Gastroesophageal sphincter (tissue), 4 donors: ENCODE data around the gene C1D. TPM values are rescaled to one million over a fixed set of nuclear protein-coding genes. Genes with fewer than 3 reads are reported as not detected.

ENCODE experiments used
- ATAC-seq: fragments of 150-250 bp; one replicate; pipeline ENCODE4 v1.9.1; 2016; ENCODE audit warnings: mild to moderate bottlenecking, moderate library complexity
- H3K27ac ChIP-seq, 4 donors: fragments of 200-600 bp; sonication (generic) in 3 of 4; 1 replicate in 3 of 4; 2 replicates in 1 of 4; pipeline ENCODE4 v1.5.1; 2016 to 2019
- H3K27me3 ChIP-seq: fragments of 200-600 bp; sonication (generic); one replicate; pipeline ENCODE4 v1.5.1; 2019
- H3K36me3 ChIP-seq, 2 donors: fragments of 200-600 bp; sonication (generic); one replicate each; pipeline ENCODE4 v1.5.1; 2019; ENCODE audit warnings: control low read depth in 1 of 2
- H3K4me1 ChIP-seq, 3 donors: fragments of 200-600 bp; sonication (generic); 1 replicate in 2 of 3; 2 replicates in 1 of 3; pipeline ENCODE4 v1.5.1; 2016 to 2019; ENCODE audit warnings: control low read depth in 2 of 3
- H3K4me3 ChIP-seq, 2 donors: fragments of 200-600 bp; sonication (generic); one replicate each; pipeline ENCODE4 v1.5.1; 2019; ENCODE audit warnings: mild to moderate bottlenecking in 1 of 2, moderate library complexity in 1 of 2
- H3K9me3 ChIP-seq, 3 donors: fragments of 200-600 bp; sonication (generic); one replicate each; pipeline ENCODE4 v1.5.1; 2017 to 2019; ENCODE audit warnings: control low read depth in 2 of 3
- EP300 ChIP-seq: sonication (generic); formaldehyde crosslinking; IDR thresholded peaks from one replicate; pipeline ENCODE4 v1.6.1; 2017; ENCODE audit warnings: antibody characterized with exemption, mild to moderate bottlenecking
- POLR2A ChIP-seq, 2 donors: fragments of 450-650 bp; IDR thresholded peaks; one replicate each; pipeline ENCODE4 v1.6.1; 2017; ENCODE audit warnings: antibody characterized with exemption in 2 of 2, mild to moderate bottlenecking in 2 of 2, moderate library complexity in 1 of 2
- POLR2AphosphoS5 ChIP-seq: sonication (generic); formaldehyde crosslinking; IDR thresholded peaks from one replicate; pipeline ENCODE4 v1.6.1; 2017; ENCODE audit warnings: antibody characterized with exemption
- WGBS, 2 donors: methylation state at CpG; one replicate each; pipeline ENCODE4 v1.1.5; 2018; ENCODE audit warnings: low coverage in 1 of 2; 5-methylcytosine and 5-hydroxymethylcytosine counted together
- total RNA-seq, 4 donors: library from RNA; depleted of rRNA; stranded (reverse); fragments of >200 nt; gene quantifications; one replicate each; pipeline ENCODE4 v1.1.0, GENCODE V29; 2016
- TF ChIP-seq, protein P1 (sequence below), 4 experiments: fragments of 200-600 bp in 2 of 4; fragments of 450-650 bp in 2 of 4; sonication (generic) in 1 of 4; IDR thresholded peaks; one replicate each; pipeline ENCODE4 v1.5.1; 2017 to 2019; ENCODE audit warnings: antibody characterized with exemption in 4 of 4, mild to moderate bottlenecking in 2 of 4, moderate library complexity in 2 of 4

Gene C1D
- total RNA-seq, 4 donors from 2014 or later, result 23.4 to 66.5 (median 47.0) TPM

DNA sequence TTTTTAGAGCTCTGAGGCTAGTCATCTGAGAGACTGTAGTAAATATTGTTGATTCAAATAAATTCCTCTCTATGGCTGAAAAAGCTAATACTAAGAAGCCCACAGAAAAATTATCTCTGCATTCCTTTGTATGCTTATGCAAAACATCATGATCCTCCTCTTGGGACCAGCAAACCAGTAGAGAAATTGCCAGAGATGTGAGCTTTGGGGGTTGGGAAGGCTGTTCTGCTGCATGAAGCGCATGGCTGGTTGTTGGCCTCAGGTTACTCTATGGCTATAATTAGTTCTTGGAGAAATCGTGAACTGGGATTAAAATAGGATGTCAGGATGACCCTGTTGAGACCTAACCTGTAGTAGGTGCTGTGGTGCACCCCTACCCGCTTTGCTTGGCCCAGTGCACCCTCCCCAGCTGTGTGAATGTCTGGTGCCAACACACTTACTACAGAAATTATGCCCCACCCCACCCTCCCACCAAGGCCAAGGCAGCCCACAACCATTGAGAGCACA, 35.5 kb upstream of the C1D start:
- H3K4me3 ChIP-seq, result no peak overlapping the region
- no peaks in the 10 kb centered on the region for H3K4me1 ChIP-seq
- 92 to 100% methylated on average over 1 to 2 of the region's 3 CpGs for WGBS, 2 donors
- H3K36me3 ChIP-seq, result no peaks in the 10 kb centered on the region
- TF ChIP-seq, protein P1, sequence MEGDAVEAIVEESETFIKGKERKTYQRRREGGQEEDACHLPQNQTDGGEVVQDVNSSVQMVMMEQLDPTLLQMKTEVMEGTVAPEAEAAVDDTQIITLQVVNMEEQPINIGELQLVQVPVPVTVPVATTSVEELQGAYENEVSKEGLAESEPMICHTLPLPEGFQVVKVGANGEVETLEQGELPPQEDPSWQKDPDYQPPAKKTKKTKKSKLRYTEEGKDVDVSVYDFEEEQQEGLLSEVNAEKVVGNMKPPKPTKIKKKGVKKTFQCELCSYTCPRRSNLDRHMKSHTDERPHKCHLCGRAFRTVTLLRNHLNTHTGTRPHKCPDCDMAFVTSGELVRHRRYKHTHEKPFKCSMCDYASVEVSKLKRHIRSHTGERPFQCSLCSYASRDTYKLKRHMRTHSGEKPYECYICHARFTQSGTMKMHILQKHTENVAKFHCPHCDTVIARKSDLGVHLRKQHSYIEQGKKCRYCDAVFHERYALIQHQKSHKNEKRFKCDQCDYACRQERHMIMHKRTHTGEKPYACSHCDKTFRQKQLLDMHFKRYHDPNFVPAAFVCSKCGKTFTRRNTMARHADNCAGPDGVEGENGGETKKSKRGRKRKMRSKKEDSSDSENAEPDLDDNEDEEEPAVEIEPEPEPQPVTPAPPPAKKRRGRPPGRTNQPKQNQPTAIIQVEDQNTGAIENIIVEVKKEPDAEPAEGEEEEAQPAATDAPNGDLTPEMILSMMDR (IDR thresholded peaks at IDR 0.05), result no peak
- TF ChIP-seq POLR2A (IDR thresholded peaks at IDR 0.05) (no peak), EP300 (no peak), POLR2AphosphoS5 (no peak)
- H3K27me3 ChIP-seq, result no peaks in the 10 kb centered on the region
- H3K9me3 ChIP-seq, result no peaks in the 10 kb centered on the region
- no peak overlapping the region for H3K27ac ChIP-seq
- ATAC-seq, result no peak

DNA sequence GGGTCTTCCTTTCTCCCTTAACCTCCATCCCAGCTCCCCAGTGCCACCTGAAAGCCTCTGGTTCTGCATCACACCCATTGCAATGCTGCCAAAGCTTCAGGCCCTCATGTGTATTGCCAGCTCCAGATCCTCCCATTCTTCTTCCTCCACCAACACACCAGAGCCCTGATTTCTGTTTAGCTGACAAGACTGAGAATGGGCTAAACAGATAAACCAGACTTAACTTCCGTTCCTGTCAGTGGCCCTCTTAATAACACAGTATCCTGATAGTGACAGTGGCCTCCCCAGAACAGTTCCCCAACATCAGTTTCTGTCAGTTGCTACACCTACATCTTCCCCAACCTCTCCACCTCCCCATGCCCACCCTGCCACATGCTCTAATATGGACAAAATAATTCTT, 31.3 kb upstream of the C1D start:
- 71 to 90% methylated on average over 1 of the region's 1 CpG for WGBS, 2 donors
- no peak overlapping the region for H3K4me3 ChIP-seq
- H3K9me3 ChIP-seq, result no peaks in the 10 kb centered on the region
- ATAC-seq, result no peak
- no peaks in the 10 kb centered on the region for H3K4me1 ChIP-seq
- TF ChIP-seq POLR2AphosphoS5, result no peak
- TF ChIP-seq, protein P1 (IDR thresholded peaks at IDR 0.05), result no peak
- no peak for TF ChIP-seq POLR2A (IDR thresholded peaks at IDR 0.05)
- TF ChIP-seq EP300, result no peak
- H3K27ac ChIP-seq, result no peak overlapping the region
- H3K36me3 ChIP-seq, result no peaks in the 10 kb centered on the region
- H3K27me3 ChIP-seq, result no peaks in the 10 kb centered on the region

DNA sequence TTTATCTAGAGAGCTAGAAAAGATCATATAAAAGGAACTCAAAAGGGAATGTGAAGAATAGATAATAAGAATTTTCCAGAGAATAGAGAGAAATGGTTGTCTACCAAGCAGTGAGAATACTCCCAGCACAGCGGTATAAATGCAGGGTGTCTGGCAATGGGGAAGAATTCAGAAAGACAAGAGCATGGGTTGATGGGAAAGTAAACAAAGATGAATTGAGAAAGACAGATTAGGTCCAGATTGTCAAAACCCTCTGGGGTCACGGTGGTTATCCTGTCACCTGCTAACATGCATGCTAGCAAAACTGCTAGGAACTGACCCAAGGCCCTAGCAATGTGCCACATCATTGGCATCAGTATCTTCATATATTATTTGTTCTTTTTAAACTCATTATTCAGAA, 30.8 kb upstream of the C1D start:
- Histone ChIP-seq H3K27me3 (no peaks in the 10 kb centered on the region), H3K4me3 (no peak overlapping the region), H3K27ac (no peak overlapping the region), H3K9me3 (no peaks in the 10 kb centered on the region), H3K36me3 (no peaks in the 10 kb centered on the region), H3K4me1 (no peaks in the 10 kb centered on the region)
- no peak for ATAC-seq
- WGBS, 2 donors, result 79 to 94% methylated on average over 2 of the region's 2 CpGs
- TF ChIP-seq, protein P1 (IDR thresholded peaks at IDR 0.05), result no peak
- TF ChIP-seq POLR2A (IDR thresholded peaks at IDR 0.05) (no peak), EP300 (no peak), POLR2AphosphoS5 (no peak)

DNA sequence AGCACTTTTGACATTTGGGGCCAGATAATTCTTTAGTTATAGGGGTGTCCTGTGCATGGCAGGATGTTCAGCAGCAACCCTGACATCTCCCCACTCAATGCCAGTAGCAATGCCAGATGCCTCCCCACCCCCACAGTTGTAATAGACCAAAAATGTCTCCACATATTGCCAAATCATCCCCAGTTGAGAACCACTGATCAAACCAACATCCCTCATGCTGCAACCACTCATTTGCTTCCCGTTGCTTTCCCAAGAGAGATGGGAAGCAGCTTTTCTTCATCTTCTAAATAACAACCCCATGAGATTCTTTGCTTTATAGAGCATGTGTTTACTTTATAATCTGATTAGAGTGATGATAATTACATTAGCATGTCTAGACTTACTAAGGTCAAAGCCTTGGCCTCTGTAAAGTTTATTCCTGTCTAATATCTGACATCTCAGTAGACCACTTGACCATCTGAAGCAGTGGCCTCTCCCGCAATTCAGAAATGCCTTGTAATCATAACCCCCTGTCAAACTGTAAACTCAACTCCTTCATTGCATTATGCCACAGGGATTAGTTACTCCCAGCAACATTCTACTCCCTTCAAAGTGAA, 28.7 kb upstream of the C1D start:
- no peak overlapping the region for H3K27ac ChIP-seq
- no peaks in the 10 kb centered on the region for H3K36me3 ChIP-seq
- H3K9me3 ChIP-seq, result no peaks in the 10 kb centered on the region
- H3K27me3 ChIP-seq, result no peaks in the 10 kb centered on the region
- no peak overlapping the region for H3K4me3 ChIP-seq
- no peak for ATAC-seq
- H3K4me1 ChIP-seq, result no peaks in the 10 kb centered on the region
- 40 to 63% methylated on average over 2 of the region's 2 CpGs for WGBS, 2 donors
- TF ChIP-seq POLR2A (IDR thresholded peaks at IDR 0.05), result no peak
- no peak for TF ChIP-seq EP300
- TF ChIP-seq, protein P1 (IDR thresholded peaks at IDR 0.05), result no peak
- no peak for TF ChIP-seq POLR2AphosphoS5

DNA sequence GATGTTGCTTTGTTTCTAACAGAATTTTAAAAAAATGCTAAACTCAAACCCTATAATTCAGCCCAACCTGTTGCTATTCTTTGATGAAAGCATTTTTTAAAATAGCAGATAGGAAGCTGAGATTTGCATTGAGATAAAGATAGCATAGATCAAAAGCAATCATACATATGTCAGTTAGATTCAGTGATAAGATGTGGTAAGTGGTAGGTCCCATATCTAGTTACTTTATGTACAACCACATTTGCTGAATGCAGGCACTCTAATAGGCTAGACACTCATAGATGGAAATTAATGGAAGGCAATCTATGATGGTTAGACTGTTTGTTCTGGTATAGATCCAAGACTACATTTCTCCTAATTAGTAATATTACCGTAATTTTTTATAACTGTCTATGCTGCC, 27.2 kb upstream of the C1D start:
- H3K36me3 ChIP-seq, result no peaks in the 10 kb centered on the region
- 89 to 93% methylated on average over 1 of the region's 1 CpG for WGBS, 2 donors
- no peak overlapping the region for H3K27ac ChIP-seq
- no peak for TF ChIP-seq POLR2A (IDR thresholded peaks at IDR 0.05)
- TF ChIP-seq POLR2AphosphoS5, result no peak
- TF ChIP-seq, protein P1 (IDR thresholded peaks at IDR 0.05), result no peak
- no peak for TF ChIP-seq EP300
- no peaks in the 10 kb centered on the region for H3K4me1 ChIP-seq
- H3K4me3 ChIP-seq, result no peak overlapping the region
- no peak for ATAC-seq
- H3K9me3 ChIP-seq, result no peaks in the 10 kb centered on the region
- H3K27me3 ChIP-seq, result no peaks in the 10 kb centered on the region
